Activated T-helper 17 cell treated with anti-CD3 and anti-CD28 coated beads, Interleukin-2, amount 50 U/mL, for 72 hours (primary cell): ENCODE results near the gene ANTXR1. TPM values are rescaled to one million over a fixed set of nuclear protein-coding genes. Genes with fewer than 3 reads are reported as not detected.
"Not testable (repeated sequence)": the region's sequence is repeated elsewhere in the genome, so short reads cannot be mapped to it uniquely, and the experiment has no call there.

Source experiments
- ATAC-seq: fragments of 150-1000 bp; cut with Tn5 transposase; replicated peaks from 2 replicates; pipeline ENCODE4 v1.10.0; 2021; ENCODE audit warnings: mild to moderate bottlenecking, moderate library complexity
- H3K27ac Mint-ChIP-seq: one replicate; pipeline ENCODE4 v1.8.0; 2022; ENCODE audit warnings: mixed read lengths
- H3K27me3 Mint-ChIP-seq: one replicate; pipeline ENCODE4 v1.8.0; 2022; ENCODE audit warnings: mixed read lengths
- H3K36me3 Mint-ChIP-seq: one replicate; pipeline ENCODE4 v1.8.0; 2022; ENCODE audit warnings: low read depth, mild to moderate bottlenecking, mixed read lengths
- H3K4me1 Mint-ChIP-seq: one replicate; pipeline ENCODE4 v1.8.0; 2022; ENCODE audit warnings: mixed read lengths
- H3K4me3 Mint-ChIP-seq: one replicate; pipeline ENCODE4 v1.8.0; 2022; ENCODE audit warnings: mild to moderate bottlenecking, mixed read lengths
- H3K9me3 Mint-ChIP-seq: one replicate; pipeline ENCODE4 v1.8.0; 2022; ENCODE audit warnings: mixed read lengths
- total RNA-seq, 2 donors: library from RNA; stranded (reverse); gene quantifications; one replicate each; pipeline ENCODE4 v1.2.3, GENCODE V29; 2022

The ANTXR1 gene
- total RNA-seq, 2 donors from 2014 or later: 0.11 TPM; not detected in 1

DNA sequence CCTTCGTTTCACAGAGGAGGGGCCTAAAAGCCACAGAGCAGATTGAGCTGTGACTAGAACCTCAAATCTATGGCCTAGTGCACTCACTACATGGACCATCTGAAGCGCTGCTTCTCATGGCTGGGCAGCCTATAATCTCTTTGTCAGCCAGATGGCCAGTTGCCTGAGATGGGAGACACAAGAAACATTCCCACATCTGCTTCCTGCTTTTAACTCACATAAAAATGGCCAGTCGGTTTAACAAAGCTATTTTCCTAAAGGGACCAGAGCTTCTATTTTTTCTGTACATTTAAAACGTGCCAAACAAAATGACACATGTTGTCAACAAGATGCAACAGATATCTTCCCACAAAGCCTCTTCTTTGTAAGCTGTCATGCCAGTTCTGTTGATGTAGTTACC, 200.2 kb downstream of the ANTXR1 start:
- Mint-ChIP-seq H3K27ac (no peak overlapping the region), H3K36me3 (no peaks in the 10 kb centered on the region), H3K4me1 (no peaks in the 10 kb centered on the region), H3K27me3 (peaks cover 16% of the 10 kb centered on the region), H3K9me3 (no peaks in the 10 kb centered on the region), H3K4me3 (no peak overlapping the region)
- ATAC-seq: no peak

DNA sequence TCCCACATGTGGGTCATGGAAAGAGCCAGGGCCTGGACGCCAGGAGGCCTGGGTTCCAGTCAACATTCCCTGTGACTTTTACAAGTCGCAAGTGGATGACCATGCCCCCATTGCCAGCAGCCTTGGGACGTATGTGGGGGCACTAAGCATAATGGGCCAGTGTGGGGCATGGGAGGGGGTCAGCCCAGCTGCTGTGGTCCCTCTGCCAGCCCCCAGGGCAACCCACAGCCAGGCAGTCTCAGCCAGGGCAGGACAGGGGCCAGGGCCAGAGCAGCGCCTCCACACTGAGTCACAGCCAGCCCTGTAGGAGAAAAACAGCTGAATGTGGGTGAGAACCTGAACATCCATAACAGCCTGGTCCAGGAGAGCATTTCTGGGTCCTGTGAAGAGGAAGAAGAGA, 200.8 kb downstream of the ANTXR1 start:
- Mint-ChIP-seq H3K4me1 (no peaks in the 10 kb centered on the region), H3K27ac (no peak overlapping the region), H3K27me3 (peaks cover 16% of the 10 kb centered on the region), H3K9me3 (no peaks in the 10 kb centered on the region), H3K36me3 (no peaks in the 10 kb centered on the region), H3K4me3 (no peak overlapping the region)
- ATAC-seq: no peak

DNA sequence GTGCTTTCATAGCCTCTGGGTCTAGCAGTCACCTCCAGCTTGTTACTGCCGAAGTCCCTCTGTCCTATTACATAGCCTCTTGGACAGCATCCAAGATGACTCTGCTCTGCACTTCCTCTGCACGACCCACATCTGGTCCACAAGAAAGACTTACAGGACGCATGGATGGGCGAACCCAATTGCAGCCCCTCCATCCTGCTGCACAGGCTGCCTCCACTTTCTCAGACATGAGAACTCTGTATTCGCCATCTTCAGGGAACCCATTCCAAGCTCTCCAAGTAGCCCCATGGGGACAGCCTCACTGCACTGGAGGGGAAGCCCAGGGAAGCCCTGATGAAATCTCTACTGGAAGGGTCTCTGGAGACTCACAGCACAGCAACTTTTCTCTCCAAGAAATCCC, 201.9 kb downstream of the ANTXR1 start:
- peaks cover 16% of the 10 kb centered on the region for H3K27me3 Mint-ChIP-seq
- no peaks in the 10 kb centered on the region for H3K4me1 Mint-ChIP-seq
- H3K4me3 Mint-ChIP-seq: no peak overlapping the region
- ATAC-seq: no peak
- no peak overlapping the region for H3K27ac Mint-ChIP-seq
- H3K9me3 Mint-ChIP-seq: no peaks in the 10 kb centered on the region
- no peaks in the 10 kb centered on the region for H3K36me3 Mint-ChIP-seq

DNA sequence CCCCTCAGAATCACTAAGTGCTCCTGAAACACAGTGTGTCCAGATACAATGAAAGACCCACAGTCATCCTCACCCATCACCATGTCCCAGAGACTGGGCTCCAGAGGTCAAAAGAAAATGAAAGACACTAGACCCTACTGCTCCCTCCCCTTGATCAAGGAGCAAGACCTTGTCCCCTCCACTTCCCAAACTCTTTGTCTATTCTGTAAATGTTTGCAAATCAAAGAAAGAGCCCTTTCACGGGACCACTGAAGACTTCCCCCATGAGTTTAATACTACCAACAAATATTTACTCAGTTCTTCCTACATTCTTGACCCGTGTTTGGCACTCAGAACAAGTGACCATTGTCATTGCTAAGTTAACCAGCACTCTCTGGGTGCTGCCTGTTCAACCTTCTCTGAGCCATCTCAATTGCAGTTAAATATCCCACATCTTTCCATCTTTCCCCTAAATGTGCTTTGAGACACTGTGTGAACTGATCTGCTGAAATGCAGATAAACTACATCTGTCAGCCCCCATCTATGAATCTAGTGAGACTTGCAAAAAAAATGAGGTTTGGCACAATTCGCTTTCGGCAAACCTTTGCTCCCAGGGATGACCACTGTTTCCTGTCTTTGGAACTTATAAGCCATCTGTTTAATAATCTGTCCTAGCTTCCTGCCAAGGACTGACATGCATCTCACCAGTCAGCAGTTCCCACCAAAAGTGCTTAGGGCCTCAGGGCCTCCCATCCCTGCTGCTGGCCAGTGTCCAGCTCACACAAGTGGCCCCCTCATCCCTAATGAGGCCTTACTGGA, 203.8 kb downstream of the ANTXR1 start:
- ATAC-seq: no peak
- no peaks in the 10 kb centered on the region for H3K36me3 Mint-ChIP-seq
- H3K27me3 Mint-ChIP-seq: peaks cover 16% of the 10 kb centered on the region
- no peak overlapping the region for H3K4me3 Mint-ChIP-seq
- no peaks in the 10 kb centered on the region for H3K9me3 Mint-ChIP-seq
- H3K4me1 Mint-ChIP-seq: no peaks in the 10 kb centered on the region
- no peak overlapping the region for H3K27ac Mint-ChIP-seq

DNA sequence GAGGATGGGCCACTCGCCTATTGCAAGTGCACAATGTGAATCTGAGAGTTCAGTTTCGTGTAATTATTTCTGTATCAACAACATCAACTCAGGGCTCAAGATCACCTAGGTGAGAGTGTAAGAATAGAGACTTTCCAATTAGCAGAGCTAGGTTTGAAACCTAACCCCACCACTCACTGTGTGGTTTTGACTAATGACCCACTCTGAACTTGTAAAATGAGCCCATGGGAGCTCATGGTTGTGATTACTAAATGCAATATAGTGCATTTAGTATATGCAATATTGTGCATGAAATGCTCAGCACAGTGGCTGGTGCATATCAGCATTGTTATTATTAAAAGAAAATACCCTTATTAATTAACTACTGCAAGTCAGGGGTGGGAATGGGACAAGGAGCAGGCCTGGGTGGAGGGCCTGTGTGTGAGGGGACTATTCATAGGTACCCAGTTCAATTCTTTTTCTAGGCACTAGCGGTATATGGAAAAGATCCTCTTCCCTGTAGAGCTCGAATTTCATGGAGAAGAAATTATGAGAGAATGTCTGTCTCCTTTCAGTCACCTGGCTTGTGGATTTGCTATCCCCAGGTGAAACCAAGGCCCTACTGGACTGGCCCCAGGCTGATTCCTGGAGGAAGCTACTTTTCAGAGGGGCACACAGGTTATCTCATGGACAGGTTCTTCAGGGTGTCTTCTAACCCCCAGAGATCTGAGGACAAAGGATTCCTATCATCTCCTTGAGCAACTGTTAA, 204.5 kb downstream of the ANTXR1 start:
- peaks cover 21% of the 10 kb centered on the region for H3K27me3 Mint-ChIP-seq
- no peak overlapping the region for H3K4me3 Mint-ChIP-seq
- H3K9me3 Mint-ChIP-seq: no peaks in the 10 kb centered on the region
- H3K27ac Mint-ChIP-seq: no peak overlapping the region
- ATAC-seq: no peak
- H3K36me3 Mint-ChIP-seq: no peaks in the 10 kb centered on the region
- no peaks in the 10 kb centered on the region for H3K4me1 Mint-ChIP-seq

DNA sequence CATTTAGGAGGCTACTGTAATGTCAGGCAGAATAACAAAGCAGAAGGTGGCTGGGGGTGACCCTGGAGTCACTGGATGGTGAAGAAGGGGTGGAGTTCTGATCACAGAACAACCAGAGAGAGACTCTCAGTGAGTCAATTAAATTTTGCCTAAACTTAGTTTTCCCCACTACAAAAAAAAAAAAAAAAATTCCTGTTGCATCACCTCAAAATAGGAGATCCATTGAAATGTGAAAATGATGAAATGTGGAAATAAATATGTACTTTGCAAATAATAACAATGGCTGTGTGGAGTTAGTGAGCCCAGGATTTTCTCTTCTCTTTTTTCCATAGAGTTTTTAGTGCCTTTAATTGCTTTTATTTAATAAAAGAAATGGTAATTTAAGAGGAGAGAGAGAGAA, 208.5 kb downstream of the ANTXR1 start:
- no peaks in the 10 kb centered on the region for H3K36me3 Mint-ChIP-seq
- no peak overlapping the region for H3K4me3 Mint-ChIP-seq
- no peak for ATAC-seq
- H3K27ac Mint-ChIP-seq: no peak overlapping the region
- peaks cover 28% of the 10 kb centered on the region for H3K27me3 Mint-ChIP-seq
- H3K4me1 Mint-ChIP-seq: no peaks in the 10 kb centered on the region
- H3K9me3 Mint-ChIP-seq: no peaks in the 10 kb centered on the region

DNA sequence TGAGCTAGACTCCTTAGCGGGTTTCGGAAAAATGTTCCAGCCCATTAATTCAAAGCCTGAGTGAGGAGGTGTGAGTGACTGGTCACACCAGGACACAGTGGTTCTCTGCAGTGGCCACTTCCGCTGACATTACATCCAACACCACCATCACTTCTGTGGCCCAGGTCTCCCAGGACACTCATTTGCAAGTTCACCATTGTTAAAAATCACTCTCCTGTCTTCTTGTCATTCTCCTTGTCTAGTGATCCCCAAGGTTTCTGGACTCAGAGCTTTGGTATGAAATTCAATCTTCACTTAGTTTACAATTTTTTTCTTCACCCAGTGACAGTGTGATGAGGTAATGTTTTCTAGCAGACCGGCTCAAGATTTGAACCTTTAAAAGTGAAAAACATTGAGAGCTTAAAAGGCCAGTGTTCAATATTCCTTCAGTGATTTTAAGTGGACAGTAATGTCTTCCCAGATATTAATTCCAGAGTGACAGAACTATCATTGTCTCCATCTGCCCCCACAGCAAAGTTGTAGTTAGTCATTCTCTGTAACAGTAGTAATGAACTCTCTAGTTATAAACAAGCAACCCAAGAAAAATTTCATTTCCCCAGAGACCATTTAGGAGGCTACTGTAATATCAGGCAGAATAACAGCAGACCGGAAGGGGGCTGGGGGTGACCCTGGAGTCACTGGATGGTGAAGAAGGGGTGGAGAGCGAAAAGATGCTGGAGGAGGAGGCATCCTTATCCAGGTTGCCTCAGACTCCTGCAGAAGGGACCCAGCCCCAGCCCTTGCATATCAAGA, 209.2 kb downstream of the ANTXR1 start:
- peaks cover 26% of the 10 kb centered on the region for H3K27me3 Mint-ChIP-seq
- no peaks in the 10 kb centered on the region for H3K9me3 Mint-ChIP-seq
- no peaks in the 10 kb centered on the region for H3K36me3 Mint-ChIP-seq
- no peak overlapping the region for H3K27ac Mint-ChIP-seq
- ATAC-seq: no peak
- H3K4me1 Mint-ChIP-seq: no peaks in the 10 kb centered on the region
- H3K4me3 Mint-ChIP-seq: no peak overlapping the region

DNA sequence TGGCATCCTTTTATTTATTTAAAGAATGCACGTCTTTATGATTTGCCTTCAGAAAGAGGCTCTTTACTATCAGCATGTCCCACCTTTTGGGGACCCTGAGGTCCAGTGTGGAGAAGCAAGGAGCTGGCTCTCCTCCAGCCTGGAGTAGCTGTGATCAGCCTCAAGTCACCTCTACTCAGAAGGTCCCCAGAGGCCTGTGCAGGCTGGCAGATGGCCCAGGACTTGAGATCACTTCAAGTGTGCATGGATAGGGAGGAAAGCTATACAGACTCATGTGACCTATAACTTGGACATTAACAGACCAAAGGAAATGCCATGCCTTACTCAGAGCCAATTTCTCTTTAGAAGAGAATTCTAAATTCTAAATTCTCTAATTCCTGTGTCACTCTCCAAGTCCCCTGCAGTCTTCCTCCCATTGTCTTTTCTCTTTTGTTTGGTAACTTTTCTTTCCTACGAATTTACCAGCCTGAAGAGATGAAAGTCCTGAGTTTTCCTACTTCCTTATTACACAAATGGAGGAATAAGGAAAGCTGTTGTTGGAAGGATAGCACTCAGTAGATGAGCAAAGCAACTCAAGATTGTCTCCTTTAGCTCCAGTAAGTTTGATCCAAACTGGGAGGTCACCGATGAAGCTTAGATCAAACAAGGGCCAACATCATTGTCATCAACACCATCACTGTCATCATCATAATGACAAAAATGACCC, 210.1 kb downstream of the ANTXR1 start:
- ATAC-seq: no peak
- H3K36me3 Mint-ChIP-seq: no peaks in the 10 kb centered on the region
- H3K4me3 Mint-ChIP-seq: no peak overlapping the region
- no peaks in the 10 kb centered on the region for H3K9me3 Mint-ChIP-seq
- H3K27ac Mint-ChIP-seq: no peak overlapping the region
- no peaks in the 10 kb centered on the region for H3K4me1 Mint-ChIP-seq
- peaks cover 33% of the 10 kb centered on the region for H3K27me3 Mint-ChIP-seq

DNA sequence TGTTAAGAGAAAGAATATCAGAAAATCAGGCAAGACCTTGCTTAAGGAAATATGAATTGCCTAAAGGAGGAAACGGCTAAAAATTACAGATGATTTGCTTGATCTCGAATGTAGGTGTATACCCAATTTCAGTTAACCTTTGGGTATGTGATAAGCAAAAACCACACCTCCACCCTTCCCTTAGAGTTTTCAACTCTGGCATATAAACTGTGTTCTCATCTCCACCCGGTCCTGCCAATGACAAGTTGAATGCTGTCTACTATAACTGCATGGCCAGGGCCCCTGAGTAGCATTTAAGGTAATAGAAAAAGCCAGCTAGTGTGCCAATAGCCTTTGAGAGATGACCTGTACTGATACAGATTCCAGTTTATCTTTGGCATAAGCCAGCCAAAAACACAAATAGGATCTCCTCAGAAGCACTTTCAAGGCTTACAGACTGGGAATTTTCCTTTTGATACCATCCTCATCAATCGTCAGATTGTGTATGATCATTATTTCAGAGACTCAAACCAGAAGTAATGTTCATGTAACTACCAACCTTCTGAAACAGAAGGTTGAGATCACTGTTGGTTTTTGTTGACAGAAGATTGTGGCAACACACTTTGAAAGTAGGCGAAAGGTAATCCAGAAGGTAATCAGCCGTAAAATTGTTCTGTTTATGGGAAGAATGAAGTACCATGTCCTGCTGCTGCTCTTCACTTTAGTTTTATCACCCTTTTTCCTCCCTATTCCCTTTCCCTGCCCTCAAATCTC, 211.0 kb downstream of the ANTXR1 start:
- Mint-ChIP-seq H3K27me3 (peaks cover 36% of the 10 kb centered on the region), H3K4me1 (no peaks in the 10 kb centered on the region), H3K36me3 (no peaks in the 10 kb centered on the region), H3K9me3 (no peaks in the 10 kb centered on the region), H3K4me3 (no peak overlapping the region), H3K27ac (no peak overlapping the region)
- ATAC-seq: no peak

DNA sequence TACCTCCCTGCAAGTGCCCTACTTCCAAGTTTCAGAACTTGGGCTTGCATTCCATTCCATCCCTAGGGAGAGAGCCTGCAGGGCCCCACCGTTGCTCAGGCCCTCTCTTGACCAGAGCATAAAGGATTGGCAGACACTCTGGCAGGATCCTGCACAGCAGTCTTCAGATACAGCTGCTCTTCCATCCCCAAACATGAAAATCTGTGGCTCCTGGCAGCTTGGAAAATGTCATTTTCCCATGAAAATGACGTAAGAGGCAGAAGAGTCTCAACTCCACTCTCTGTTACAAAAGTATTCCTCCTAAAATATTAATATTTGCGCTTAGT, 211.5 kb downstream of the ANTXR1 start:
- no peak for ATAC-seq
- Mint-ChIP-seq H3K27me3 (peaks cover 36% of the 10 kb centered on the region), H3K36me3 (no peaks in the 10 kb centered on the region), H3K4me1 (no peaks in the 10 kb centered on the region), H3K4me3 (no peak overlapping the region), H3K27ac (peak overlapping the region; percentile 18), H3K9me3 (no peaks in the 10 kb centered on the region)

DNA sequence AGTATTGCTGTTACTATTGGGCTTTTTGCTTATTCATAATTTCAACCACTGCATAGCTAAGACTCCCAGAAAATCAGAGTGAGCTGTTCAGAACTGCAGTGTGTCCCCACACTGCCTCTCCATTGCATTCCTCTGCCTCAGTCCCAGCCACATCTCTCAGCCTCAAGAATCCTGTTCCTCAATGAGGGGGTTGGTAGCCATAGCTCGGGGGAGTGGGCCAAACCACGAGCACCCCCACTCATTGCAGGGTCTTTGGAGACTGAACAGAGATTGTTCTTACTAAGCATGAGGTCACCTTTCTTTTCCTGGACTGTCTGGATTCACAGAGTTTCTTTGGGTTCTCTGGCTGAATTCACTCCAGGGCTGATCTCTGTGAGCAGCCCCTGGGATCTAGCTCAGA, 213.0 kb downstream of the ANTXR1 start:
- Mint-ChIP-seq H3K9me3 (peaks cover 2% of the 10 kb centered on the region), H3K4me3 (no peak overlapping the region), H3K27ac (no peak overlapping the region), H3K27me3 (peaks cover 42% of the 10 kb centered on the region), H3K4me1 (no peaks in the 10 kb centered on the region), H3K36me3 (no peaks in the 10 kb centered on the region)
- no peak for ATAC-seq

DNA sequence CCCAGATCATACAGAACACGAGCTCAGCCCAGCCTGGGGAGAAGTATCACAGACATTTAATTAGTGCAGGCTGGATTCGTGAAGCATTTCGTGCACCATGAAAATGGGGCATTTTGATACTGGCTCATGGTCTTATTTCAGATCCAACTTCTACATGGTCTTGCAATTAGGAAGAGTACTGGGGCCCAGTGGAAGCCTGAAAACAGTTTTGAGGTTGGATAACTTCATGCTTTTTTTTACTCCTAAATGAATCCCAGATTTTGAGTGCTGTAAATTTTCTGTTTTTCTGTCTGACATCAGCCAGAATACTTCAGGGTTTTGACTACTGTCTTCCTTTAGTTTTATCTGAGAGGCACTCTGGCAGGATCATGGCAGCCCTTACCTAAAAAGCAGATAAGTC, 213.9 kb downstream of the ANTXR1 start:
- Mint-ChIP-seq H3K4me1 (no peaks in the 10 kb centered on the region), H3K9me3 (peaks cover 3% of the 10 kb centered on the region), H3K27ac (no peak overlapping the region), H3K4me3 (no peak overlapping the region), H3K36me3 (no peaks in the 10 kb centered on the region), H3K27me3 (peaks cover 50% of the 10 kb centered on the region)
- no peak for ATAC-seq

DNA sequence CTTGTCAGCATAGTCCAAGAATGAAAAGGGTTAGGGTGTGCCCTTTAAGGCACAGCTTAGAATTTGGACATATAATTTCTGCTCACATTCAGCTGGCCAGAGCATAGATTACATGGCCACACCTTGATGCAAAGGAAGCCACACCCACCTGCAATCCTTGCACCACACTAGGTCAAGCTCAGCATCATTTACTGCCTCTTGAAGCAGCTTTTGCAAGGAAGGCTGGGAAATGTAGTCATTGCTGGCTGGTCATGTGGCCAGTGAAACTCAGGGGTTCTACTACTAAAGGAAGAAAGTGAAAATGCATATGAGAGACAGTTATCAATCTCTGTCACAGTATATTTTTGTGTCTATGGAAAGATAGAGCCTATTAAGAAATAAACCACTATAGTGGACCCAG, 214.7 kb downstream of the ANTXR1 start:
- no peak overlapping the region for H3K4me3 Mint-ChIP-seq
- H3K27me3 Mint-ChIP-seq: peaks cover 45% of the 10 kb centered on the region
- H3K27ac Mint-ChIP-seq: no peak overlapping the region
- H3K4me1 Mint-ChIP-seq: no peaks in the 10 kb centered on the region
- ATAC-seq: no peak
- peaks cover 3% of the 10 kb centered on the region for H3K9me3 Mint-ChIP-seq
- H3K36me3 Mint-ChIP-seq: no peaks in the 10 kb centered on the region

DNA sequence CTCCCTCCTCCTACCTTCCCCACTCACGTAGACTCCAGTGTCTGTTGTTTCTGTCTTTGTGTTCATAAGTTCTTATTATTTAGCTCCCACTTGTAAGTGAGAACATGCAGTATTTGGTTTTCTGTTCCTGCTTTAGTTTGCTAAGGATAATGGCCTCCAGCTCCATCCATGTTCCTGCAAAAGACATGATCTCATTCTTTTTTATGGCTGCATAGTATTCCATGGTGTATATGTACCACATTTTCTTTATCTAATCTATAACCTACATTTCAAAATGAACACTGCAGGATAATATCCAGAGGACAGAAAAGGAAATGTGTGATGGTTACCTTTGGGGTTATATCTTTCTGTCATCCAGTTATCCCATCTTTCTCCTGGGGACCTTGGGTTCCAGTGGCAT, 218.0 kb downstream of the ANTXR1 start:
- not testable (repeated sequence) for H3K27ac Mint-ChIP-seq, H3K4me3 Mint-ChIP-seq, H3K4me1 Mint-ChIP-seq, H3K36me3 Mint-ChIP-seq, H3K9me3 Mint-ChIP-seq, ATAC-seq
- peaks cover 36% of the 10 kb centered on the region for H3K27me3 Mint-ChIP-seq
